Measurements from ENCODE around the gene COG4.
"Not testable (repeated sequence)": the region's sequence is repeated elsewhere in the genome, so short reads cannot be mapped to it uniquely, and the experiment has no call there.

Gene COG4

DNA sequence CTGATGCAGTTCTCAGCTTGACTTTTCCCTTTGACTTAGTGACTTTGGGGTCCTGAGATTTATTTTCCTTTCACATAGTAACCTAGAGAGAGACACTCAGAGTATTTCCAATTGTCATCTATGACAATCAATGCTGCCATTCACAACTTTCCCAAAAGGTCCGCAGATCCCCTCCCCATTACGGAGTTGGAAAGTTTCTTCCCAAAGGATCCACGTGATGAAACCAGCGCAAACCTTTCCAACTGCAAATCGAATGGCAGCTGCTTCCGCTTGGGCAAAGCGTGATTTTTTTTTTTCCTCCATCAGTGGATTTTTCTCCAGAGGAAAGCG lies 69.5 kb downstream of the COG4 start:
- no peak for DNase-seq

DNA sequence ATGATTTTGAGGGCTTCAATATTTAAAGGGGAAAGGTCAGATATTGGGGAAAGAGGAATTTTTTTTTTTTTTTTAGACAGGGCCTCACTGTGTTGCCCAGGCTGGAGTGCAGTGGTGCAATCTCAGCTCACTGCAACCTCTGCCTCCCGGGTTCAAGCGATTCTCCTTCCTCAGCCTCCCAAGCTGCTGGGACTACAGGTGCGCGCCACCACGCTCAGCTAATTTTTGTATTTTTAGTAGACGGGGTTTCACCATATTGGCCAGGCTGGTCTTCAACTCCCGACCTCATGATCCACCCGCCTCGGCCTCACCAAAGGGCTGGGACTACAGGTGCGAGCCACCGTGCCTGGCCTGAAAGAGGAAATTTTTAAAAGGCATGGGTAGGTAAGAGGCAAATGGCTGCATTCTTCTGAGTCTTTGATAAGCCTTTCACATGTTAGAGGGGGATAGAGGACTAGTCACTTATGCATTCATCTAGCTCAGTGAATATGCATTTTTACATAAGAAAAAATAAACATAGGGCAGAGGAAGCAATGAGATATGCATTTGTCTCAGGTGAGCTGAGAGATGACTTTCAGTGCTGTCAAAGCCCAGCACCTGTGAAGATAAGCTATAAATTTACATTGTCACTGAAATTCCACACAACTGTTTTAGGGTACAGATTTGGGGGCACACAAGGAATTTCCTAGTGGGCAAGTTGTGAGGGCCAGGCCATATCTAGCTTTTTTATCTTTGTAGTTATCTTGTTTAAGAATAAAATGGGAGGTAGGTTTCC lies 70.0 kb downstream of the COG4 start:
- DNase-seq: no peak

- DNase-seq: not testable (repeated sequence)
Measured at GRCh38 chr16:70451004-70451340, 72.4 kb downstream of the COG4 start.

- DNase-seq: not testable (repeated sequence)
Measured at GRCh38 chr16:70450142-70451003, 73.0 kb downstream of the COG4 start.

GRCh38 chr16:70448075-70448474 lies 75.3 kb downstream of the COG4 start:
- DNase-seq: no peak

DNA sequence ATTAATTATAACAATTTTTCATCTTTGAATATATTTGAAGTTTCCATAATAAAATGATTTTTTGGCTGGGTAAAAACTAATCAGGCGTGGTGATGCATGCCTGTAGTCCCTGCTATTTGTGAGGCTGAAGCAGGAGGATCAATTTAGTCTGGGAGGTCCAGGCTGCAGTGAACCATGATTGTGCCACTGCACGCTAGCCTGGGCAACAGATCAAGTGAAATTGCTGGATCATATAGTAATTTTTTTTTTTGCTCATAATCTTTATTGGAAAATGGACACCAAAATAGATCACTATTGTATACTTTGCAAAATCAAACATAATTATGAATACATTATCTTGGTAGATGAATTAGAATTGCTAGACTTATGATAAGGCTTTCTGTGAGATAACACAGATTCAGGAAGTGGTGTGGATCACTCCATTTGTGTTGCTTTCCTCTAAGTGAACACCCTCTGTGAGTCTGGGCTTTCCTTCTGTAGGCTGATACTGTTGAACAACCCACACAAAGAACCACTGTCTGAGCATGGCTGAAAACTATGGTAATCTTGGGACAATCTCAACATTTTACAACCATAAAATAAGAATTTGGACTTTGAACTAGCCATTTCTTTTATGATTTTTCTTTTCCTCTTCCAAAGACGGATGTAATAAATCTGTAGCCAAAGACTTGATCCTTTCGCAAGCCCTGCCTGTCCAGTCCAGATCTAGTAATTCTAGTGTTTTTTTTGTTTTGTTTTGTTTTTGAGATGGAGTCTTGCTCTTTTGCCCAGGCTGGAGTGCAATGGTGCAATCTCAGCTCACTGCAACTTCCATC lies 78.9 kb downstream of the COG4 start:
- DNase-seq: peak; percentile 47

DNA sequence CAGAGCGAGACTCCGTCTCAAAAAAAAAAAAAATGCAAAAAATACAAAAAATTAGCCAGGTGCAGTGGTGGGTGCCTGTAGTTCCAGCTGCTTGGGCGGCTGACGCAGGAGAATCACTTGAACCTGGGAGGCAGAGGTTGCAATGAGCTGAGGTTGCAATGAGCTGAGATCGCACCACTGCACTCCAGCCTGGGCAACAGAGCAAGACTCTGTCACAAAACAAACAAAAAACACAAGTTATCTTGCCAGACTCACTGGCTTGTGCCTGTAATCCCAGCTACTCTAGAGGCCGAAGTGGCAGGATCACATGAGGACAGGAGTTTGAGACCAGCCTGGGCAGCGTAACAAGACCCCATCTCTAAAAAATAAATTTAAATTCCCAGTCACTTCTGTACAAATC lies 81.0 kb downstream of the COG4 start:
- DNase-seq: no peak

DNA sequence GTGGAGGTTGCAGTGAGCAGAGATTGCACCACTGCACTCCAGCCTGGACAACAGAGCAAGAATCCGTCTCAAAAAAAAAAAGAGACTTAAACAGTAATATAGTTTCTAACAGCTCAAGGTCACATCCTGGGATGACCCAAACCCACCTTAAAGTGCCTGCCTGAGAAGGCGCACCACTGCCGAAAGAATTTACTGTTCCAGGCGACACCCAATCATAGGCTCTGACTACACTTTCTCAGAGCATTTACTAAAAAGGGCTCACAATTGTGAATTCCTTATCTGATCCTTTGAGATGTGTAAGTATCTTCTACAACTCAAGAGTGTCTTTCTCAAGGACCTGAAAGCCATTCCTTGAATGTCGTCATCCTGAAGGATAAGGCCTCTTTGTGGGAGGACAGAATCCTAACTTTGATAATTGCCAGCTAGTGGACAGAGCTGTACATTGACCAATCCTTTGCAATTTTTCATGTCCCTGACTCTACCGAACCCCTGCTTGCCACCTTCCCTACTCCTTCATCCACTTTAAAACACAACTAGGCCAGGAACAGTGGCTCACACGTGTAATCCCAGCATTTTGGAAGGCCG lies 81.9 kb downstream of the COG4 start:
- DNase-seq: no peak

- no peak for DNase-seq
Measured at GRCh38 chr16:70440009-70440692, 83.2 kb downstream of the COG4 start.

GRCh38 chr16:70438969-70439862 lies 84.1 kb downstream of the COG4 start, which contains the start of gene ST3GAL2:
ST3GAL2 (minus strand) TSS chr16:70439100; CDS start chr16:70398530, 40,570 bp downstream.
- peak; percentile 96 for DNase-seq

- DNase-seq: peak; percentile 66
Measured at GRCh38 chr16:70438585-70438968, 84.8 kb downstream of the COG4 start.

DNA sequence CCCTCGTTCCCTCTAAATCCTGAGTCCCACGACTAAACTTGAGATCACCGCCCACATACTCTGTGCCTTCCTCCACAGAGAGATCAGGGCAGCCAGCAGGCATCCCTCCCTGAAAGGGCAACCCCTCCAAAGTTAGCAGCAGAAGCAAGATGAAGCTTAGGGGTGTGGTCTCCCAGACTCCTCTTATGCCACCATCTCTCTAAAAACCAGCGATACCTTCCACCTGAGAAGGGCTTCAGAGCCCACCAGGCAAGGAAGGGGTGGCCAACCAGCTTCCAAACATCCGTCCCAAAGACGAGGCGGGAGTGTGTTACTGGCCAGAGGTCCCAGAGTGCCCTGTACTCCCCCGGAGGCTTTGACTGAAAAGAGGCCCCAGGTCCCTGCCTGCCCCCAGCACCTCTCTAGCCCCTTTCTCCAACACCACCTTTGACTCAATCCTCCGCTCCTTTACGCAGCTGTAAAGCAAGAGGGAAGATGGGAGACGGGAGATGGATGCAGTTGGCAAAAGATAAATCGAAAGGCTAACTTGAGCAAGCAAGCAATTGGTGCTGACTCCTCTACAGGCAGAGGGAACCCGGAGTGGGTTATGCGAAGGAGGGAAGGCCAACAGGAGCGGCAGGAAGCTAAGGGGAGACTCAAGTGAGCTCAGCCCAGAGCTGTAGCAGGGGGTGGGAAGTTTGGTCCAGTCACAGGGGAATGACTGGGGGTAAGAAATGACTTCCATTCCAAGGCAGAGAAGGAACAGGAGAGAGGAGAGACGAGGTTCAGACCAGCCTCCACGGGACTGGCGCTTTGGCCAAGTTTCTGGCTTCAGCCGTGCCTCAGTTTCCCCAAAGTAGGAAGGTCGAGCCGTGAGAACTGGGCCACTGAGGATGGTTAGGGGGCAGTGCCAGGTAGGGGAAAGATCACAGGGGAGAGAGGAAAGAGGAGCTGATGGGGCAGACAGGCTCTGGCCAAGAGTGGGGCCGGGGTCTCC lies 85.5 kb downstream of the COG4 start:
- DNase-seq: peak; percentile 59

DNA sequence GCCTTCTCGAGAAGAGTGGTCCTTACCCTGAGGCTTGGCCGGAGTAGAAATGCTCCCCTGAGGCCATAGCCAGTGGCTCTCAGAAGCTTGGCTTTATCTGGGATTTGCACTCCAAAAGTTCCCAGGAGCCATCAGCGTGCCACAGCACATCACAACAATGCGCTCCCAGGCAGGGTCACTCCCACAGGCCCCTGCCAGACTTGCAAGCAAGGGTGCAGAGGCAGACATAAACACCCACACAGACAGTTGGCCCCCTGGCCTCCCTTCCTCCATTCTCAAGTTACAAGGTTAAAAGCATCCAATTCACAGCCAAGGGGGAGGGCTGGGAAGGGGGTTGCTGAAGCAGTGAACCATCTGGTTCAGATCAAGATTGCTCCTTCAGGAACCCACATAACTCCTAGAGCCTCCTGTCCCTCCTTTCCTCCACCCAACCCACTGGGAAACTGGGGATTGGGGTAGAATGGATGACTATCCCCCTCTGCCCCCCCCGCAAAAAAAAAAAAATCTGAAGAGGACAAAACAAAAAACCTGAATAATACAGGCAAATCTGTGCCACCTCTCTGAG lies 86.3 kb downstream of the COG4 start:
- peak; percentile 80 for DNase-seq

DNA sequence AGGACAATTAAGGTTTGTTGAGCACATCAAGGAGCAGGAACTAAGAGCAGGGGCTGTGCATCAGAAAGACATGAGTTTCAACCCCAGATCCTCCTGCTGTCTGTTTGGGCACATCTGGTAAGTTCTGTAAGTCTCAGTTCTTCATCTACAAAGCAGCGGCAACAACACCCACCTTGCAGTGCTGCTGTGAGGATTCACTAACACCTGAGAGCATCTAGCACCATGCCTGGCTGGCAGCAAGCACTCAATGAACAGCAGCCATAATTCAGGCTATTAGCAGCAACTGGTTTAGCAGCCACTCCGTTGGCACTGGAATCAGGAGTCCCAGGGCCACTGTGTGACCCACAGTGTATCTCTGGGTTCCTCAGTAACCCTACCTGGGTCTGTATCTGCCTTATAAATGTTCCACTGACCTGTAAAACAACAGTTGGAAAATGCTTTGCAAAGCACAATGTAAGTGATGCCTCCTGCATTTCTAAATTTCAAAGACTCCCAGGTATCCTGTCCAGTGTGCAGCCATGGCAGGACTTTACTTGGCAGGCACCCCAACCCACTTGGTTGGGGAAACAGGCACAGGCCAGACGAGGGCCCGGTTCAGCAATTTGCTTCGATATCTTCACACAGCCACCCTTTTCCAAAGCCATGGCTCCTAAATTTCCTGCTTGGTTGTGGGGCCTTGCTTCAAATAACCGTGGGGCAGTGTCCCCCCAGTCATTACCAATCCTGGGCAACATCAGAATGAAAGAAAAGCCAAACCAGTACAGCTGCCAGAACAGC lies 88.7 kb downstream of the COG4 start:
- no peak for DNase-seq

DNA sequence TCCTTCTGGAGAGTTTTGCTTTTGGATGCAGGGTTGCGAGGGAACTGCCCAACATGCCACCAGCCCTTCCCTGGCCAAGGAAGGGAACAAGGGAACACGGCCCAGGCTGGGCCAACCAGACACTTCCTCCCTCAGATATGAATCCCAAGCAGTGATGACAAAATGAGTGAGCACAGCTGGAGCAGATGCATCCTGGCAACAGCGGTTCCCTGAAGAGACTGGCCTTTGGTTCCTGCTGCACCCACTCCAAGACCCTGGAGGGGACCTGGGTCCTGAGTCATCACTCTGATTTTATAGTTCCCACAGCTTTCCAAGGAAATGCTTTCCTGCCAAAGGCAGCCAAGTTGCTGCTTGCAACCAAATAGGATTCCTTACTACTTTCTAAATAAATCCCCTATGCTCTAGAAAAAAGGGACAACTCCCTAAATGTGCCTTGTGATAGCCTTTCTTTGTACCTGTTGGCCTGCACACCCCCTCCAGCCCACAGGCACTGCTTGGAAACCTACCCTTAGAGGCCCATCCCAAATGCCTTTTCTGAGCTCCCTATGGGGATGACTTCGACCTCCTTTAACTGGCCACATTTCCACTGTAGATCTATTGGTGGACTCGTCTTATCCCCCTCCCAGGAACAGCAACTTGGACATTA lies 89.8 kb downstream of the COG4 start:
- peak; percentile 36 for DNase-seq

DNA sequence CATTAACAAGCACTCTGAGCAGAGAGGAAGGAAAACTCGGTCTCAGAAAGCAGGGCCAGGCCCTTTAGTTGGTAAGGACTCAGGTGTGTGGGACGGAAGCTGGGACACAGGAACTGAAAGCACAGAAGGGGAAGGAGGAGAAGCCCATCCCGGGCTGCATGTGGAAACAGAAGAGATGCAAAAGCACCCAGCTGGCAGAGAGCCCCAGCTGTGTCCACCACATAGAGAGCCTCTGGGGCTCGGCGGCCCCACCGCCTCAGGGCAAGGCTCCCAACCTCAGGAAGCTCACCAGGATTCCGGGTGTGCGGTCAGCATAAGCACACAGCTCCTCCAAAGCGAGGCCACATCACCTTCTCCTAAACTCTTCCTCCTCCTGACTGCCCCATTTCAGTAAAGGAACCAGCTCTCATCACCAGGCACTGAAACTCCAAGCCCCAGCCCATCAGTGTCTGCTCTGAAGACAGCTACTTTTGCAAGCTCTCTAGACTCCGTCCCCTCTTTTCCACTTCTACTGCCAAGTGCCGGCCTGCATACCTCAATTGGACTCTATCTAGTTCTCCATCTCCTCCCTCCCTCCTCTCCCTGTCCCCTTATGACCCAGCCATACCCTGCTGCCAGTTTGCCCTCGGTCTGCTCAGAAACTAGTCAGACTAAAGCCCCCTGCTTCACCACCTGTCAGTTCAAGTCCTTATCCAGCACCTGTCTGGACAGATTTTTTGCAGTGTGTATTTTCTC lies 90.5 kb downstream of the COG4 start:
- peak; percentile 46 for DNase-seq

GRCh38 chr16:70432356-70432722 lies 91.0 kb downstream of the COG4 start:
- no peak for DNase-seq

All from OCI-M1 (cell line).